Peyer's patch (tissue), 4 donors: Measurements from ENCODE around the gene ATG4D.

Experiments used
- POLR2A ChIP-seq, 2 donors: fragments of 450-650 bp; IDR thresholded peaks; one replicate each; pipeline ENCODE4 v1.5.1; 2017; ENCODE audit warnings: antibody characterized with exemption in 2 of 2, mild to moderate bottlenecking in 2 of 2, moderate library complexity in 2 of 2
- TF ChIP-seq, protein P1 (sequence below), 6 experiments: fragments of 450-650 bp in 4 of 6; fragments of 200-600 bp in 2 of 6; sonication (generic) in 1 of 6; IDR thresholded peaks; one replicate each; pipeline ENCODE4 v1.5.1; 2017 to 2019; ENCODE audit warnings: antibody characterized with exemption in 6 of 6, mild to moderate bottlenecking in 3 of 6, moderate library complexity in 1 of 6

DNA sequence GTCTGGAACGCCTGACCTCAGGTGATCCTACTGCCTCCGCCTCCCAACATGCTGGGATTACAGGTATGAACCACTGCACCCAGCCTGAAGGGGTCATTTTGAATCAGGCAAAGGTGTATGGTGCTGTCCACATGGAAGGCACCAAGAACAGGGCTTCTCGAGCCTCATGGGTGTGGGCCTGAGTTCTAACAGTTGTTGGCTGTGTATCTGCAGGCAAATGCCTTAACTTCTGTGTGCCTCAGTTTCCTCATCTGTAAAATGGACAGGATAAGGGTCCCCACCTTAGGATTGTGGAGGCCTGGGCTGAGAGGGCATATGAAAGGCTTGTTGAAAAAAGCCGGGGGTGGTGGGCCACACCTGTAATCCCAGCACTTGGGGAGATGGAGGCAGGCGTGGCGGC lies 34.2 kb downstream of the ATG4D start:
- no peak for TF ChIP-seq POLR2A (IDR thresholded peaks at IDR 0.05)
- TF ChIP-seq, protein P1, sequence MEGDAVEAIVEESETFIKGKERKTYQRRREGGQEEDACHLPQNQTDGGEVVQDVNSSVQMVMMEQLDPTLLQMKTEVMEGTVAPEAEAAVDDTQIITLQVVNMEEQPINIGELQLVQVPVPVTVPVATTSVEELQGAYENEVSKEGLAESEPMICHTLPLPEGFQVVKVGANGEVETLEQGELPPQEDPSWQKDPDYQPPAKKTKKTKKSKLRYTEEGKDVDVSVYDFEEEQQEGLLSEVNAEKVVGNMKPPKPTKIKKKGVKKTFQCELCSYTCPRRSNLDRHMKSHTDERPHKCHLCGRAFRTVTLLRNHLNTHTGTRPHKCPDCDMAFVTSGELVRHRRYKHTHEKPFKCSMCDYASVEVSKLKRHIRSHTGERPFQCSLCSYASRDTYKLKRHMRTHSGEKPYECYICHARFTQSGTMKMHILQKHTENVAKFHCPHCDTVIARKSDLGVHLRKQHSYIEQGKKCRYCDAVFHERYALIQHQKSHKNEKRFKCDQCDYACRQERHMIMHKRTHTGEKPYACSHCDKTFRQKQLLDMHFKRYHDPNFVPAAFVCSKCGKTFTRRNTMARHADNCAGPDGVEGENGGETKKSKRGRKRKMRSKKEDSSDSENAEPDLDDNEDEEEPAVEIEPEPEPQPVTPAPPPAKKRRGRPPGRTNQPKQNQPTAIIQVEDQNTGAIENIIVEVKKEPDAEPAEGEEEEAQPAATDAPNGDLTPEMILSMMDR (IDR thresholded peaks at IDR 0.05), result no peak
